Measurements from ENCODE around the gene ZNF407. TPM values are rescaled to one million over a fixed set of nuclear protein-coding genes. Genes with fewer than 3 reads are reported as not detected.

ZNF407 gene
- total and polyA plus RNA-seq, 2 of the 13 experiments (the other 11 are each of a cell fraction or from before 2014, with no cell fraction given), result 2.3 to 8.7 TPM

- no peak for FAIRE-seq
- ChIA-PET POLR2A (interaction anchor here (2.1 kb wide), 1 partner anchor 55 kb away, joined by 10 read pairs; no protein-coding TSS in a partner anchor), CTCF (ENCODE audit: low intra/inter-chr PET ratio, low total read pairs) (no interaction called here)
- H3K27me3 ChIP-seq (ENCODE audit: control insufficient read depth in 1 of 2, insufficient read depth in 2 of 2, low read length in 2 of 2), result no peaks in the 10 kb centered on the region; a peak in 1 of 5 replicates
- in situ Hi-C loops (cut with HindIII; ENCODE audit: extremely low pct_ligation_motif_present, low pct_unique_long_range_greater_than_20kb), result no loop called here
- TSS peak; percentile 63 for BruUV-seq (replicated peaks)
- ATAC-seq, result peak; percentile 68
- DNase-seq (ENCODE audit: low spot score), result peak; percentile 5
- peak overlapping the region; percentile 70 for H2AFZ ChIP-seq (ENCODE audit: low read length)
- no peaks in the 10 kb centered on the region for H3K9me3 ChIP-seq (ENCODE audit: low read length)
- peaks cover 26% of the 10 kb centered on the region for H3K4me1 ChIP-seq (ENCODE audit: insufficient read depth, low read length)
- peak overlapping the region; percentile 89 for H3K9ac ChIP-seq (ENCODE audit: insufficient read depth, low read depth, low read length)
- intact Hi-C loops (cut with micrococcal nuclease; ENCODE audit: unreplicated experiment), result loop anchor here (5.0 kb wide), 2 partner anchors 100 to 615 kb away; partner anchors contain the start of genes CNDP2 and TSHZ1
- no peaks in the 10 kb centered on the region; a peak in 1 of 5 replicates for H3K36me3 ChIP-seq (replicated peaks in 1 of 2; ENCODE audit: control insufficient read depth in 1 of 2, insufficient read depth in 2 of 2, low read length in 2 of 2)
- no peaks in the 10 kb centered on the region; the same call in 1 of the 2 replicates for H4K20me1 ChIP-seq (ENCODE audit: insufficient read depth, low read length)
- peak overlapping the region; percentile 85 for H3K27ac ChIP-seq (ENCODE audit: extremely low read length, insufficient read depth, low read length)
- peak overlapping the region; percentile 92 for H3K4me2 ChIP-seq (ENCODE audit: low read depth, low read length)
- peak overlapping the region; percentile 81 to 91 (median 90) for H3K4me3 ChIP-seq (replicated peaks in 1 of 3; ENCODE audit: insufficient read depth in 1 of 3, low read depth in 2 of 3, low read length in 3 of 3)
- H3K79me2 ChIP-seq (ENCODE audit: insufficient read depth, low read length), result peaks cover 52% of the 10 kb centered on the region
- WGBS (ENCODE audit: low lambda C conversion rate), result under 1% methylated on average over 23 of the region's 41 CpGs
- TF ChIP-seq STAT5B (CRISPR knock-in tag; IDR thresholded peaks at IDR 0.05), result no peak
- TF ChIP-seq GFI1 (CRISPR knock-in tag; IDR thresholded peaks at IDR 0.05; ENCODE audit: borderline replicate concordance), result peak; percentile 44; the same call in 1 of the 2 replicates
- TF ChIP-seq TRAFD1 (CRISPR knock-in tag; IDR thresholded peaks at IDR 0.05; ENCODE audit: borderline replicate concordance), result no peak
- no peak for TF ChIP-seq ARHGAP35 (CRISPR knock-in tag; IDR thresholded peaks at IDR 0.05; ENCODE audit: borderline replicate concordance)
- no peak for TF ChIP-seq ZNF678 (CRISPR knock-in tag; IDR thresholded peaks at IDR 0.05)
- no peak for TF ChIP-seq JUNB (CRISPR knock-in tag; IDR thresholded peaks at IDR 0.05; ENCODE audit: borderline replicate concordance)
- TF ChIP-seq ZNF704 (CRISPR knock-in tag; IDR thresholded peaks at IDR 0.05; ENCODE audit: borderline replicate concordance), result peak; percentile 32; the same call in 1 of the 2 replicates
- TF ChIP-seq NR1H2 (CRISPR knock-in tag; IDR thresholded peaks at IDR 0.05; ENCODE audit: borderline replicate concordance, low read depth), result no peak
- TF ChIP-seq GATA4 (IDR thresholded peaks at IDR 0.05; ENCODE audit: borderline replicate concordance, low read depth), result no peak
- TF ChIP-seq XRCC5 (optimal IDR thresholded peaks at IDR 0.05; ENCODE audit: low read length), result no peak
- peak; percentile 31; the same call in 1 of the 2 replicates for TF ChIP-seq ZNF24 (IDR thresholded peaks at IDR 0.05)
- TF ChIP-seq PRMT3 (CRISPR knock-in tag; IDR thresholded peaks at IDR 0.05; ENCODE audit: borderline replicate concordance, low read depth), result no peak
- TF ChIP-seq NFKBIZ (CRISPR knock-in tag; IDR thresholded peaks at IDR 0.05), result no peak
- no peak for TF ChIP-seq IKZF4 (CRISPR knock-in tag; IDR thresholded peaks at IDR 0.05; ENCODE audit: borderline replicate concordance, low read depth, not compliant biosample characterization)
- TF ChIP-seq ATF4 (CRISPR knock-in tag; IDR thresholded peaks at IDR 0.05), result no peak
- no peak for TF ChIP-seq NR2F6 (IDR thresholded peaks at IDR 0.05)
- no peak for TF ChIP-seq NR2F6 (CRISPR knock-in tag; IDR thresholded peaks at IDR 0.05)
- no peak for TF ChIP-seq PHB2 (IDR thresholded peaks at IDR 0.05; ENCODE audit: partially characterized antibody)
- no peak; the same call in 1 of the 2 replicates for TF ChIP-seq NFYB (CRISPR knock-in tag; IDR thresholded peaks at IDR 0.05)
- TF ChIP-seq TIGD3 (CRISPR knock-in tag; IDR thresholded peaks at IDR 0.05; ENCODE audit: borderline replicate concordance), result no peak
Measured at GRCh38 chr18:74597034-74597661, 522 bp upstream of the ZNF407 start.
